H1 (cell line): ENCODE measurements around the gene SNX13. TPM values are rescaled to one million over a fixed set of nuclear protein-coding genes. Genes with fewer than 3 reads are reported as not detected.

ENCODE experiments used
- HDAC6 ChIP-seq: IDR thresholded peaks from one replicate; pipeline ENCODE4 v1.7.1; 2012; ENCODE audit warnings: low read depth, mild to moderate bottlenecking, inconsistent platforms, low read length, moderate library complexity
- KDM1A ChIP-seq: fragments of 200-600, 300-600 bp; sonication (generic); IDR thresholded peaks from 2 replicates; pipeline ENCODE4 v1.7.1; 2016; ENCODE audit warnings: mild to moderate bottlenecking, low read length, borderline replicate concordance
- KDM5A ChIP-seq: fragments of 200-600 bp; IDR thresholded peaks from 2 replicates; pipeline ENCODE4 v1.7.1; 2012; ENCODE audit warnings: mild to moderate bottlenecking, low read length, inconsistent platforms, mixed read lengths
- polyA plus RNA-seq, 7 experiments: library from polyadenylated mRNA; depleted of rRNA in 3 of 7; stranded (reverse) in 5 of 7; unstranded in 2 of 7; fragments of >200 nt in 5 of 7; fragments of 200-250 nt in 2 of 7; gene quantifications; 1 replicate in 5 of 7; 2 replicates in 1 of 7; 4 replicates in 1 of 7; pipeline versions ENCODE4 v1.2.1 to v1.2.3, GENCODE V29; 2011 to 2013; ENCODE audit warnings: missing spikeins in 2 of 7, mixed read lengths in 2 of 7
- total RNA-seq: library from RNA; stranded (reverse); fragmentation: NEBNext Ultra II Directional; extraction: Animal tissue kit (Norgen Biotek cat#: 25700); gene quantifications from 2 replicates; pipeline ENCODE4 v1.2.1, GENCODE V29; 2021
- TF ChIP-seq, protein P1 (sequence below): IDR thresholded peaks from 2 replicates; pipeline ENCODE4 v1.6.1; 2012; ENCODE audit warnings: inconsistent platforms
- TF ChIP-seq, protein P2 (sequence below): IDR thresholded peaks from 2 replicates; pipeline ENCODE4 v1.6.1; 2011; ENCODE audit warnings: low read length, improper control_type of control experiment

Gene SNX13
- total and polyA plus RNA-seq, 2 of the 8 experiments (the other 6 are each of a cell fraction or from before 2014, with no cell fraction given) = 5.5 to 27.4 TPM

DNA sequence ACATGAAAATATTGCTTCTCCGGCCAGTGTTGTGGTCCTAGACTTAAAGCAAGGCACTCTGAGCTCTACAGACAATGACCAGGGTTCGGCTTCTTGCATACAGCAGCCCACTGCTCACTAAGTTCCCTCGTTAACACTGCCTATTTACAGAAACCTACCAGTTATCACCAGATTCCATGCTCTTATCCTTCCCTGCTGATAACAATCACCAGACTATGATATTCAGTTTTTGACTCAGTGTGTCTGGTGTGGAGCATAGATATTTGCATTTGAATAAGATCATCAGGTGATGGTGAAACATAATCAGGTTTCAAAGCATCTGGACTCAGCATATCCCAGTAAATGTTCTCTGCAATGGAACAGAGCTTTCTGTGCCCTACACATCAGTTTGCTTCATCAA lies 182.3 kb downstream of the SNX13 start (continued):
- TF ChIP-seq, protein P1, sequence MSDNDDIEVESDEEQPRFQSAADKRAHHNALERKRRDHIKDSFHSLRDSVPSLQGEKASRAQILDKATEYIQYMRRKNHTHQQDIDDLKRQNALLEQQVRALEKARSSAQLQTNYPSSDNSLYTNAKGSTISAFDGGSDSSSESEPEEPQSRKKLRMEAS = no peak
- TF ChIP-seq KDM5A (no peak), HDAC6 (no peak), KDM1A (no peak)
- TF ChIP-seq, protein P2, sequence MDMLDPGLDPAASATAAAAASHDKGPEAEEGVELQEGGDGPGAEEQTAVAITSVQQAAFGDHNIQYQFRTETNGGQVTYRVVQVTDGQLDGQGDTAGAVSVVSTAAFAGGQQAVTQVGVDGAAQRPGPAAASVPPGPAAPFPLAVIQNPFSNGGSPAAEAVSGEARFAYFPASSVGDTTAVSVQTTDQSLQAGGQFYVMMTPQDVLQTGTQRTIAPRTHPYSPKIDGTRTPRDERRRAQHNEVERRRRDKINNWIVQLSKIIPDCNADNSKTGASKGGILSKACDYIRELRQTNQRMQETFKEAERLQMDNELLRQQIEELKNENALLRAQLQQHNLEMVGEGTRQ = no peak
